Left forelimb (tissue), 1 donor: Measurements from ENCODE around the gene DNASE1L3.
A peak's percentile ranks its signal among the peaks of the same experiment; 100 is the strongest.
"Not testable (repeated sequence)": the region's sequence is repeated elsewhere in the genome, so short reads cannot be mapped to it uniquely, and the experiment has no call there.

ENCODE experiments used
- DNase-seq: peaks from one replicate; pipeline ENCODE4 v3.0.0-alpha.2; 2018; ENCODE audit warnings: low spot score

Gene DNASE1L3

GRCh38 chr3:58235970-58236369 is 25.2 kb upstream of the DNASE1L3 start:
- no peak for DNase-seq

- DNase-seq = no peak
Measured at GRCh38 chr3:58234516-58234931, 23.8 kb upstream of the DNASE1L3 start.

- no peak for DNase-seq
Measured at GRCh38 chr3:58231666-58232065, 20.9 kb upstream of the DNASE1L3 start.

GRCh38 chr3:58230876-58231552 is 20.2 kb upstream of the DNASE1L3 start:
- no peak for DNase-seq

GRCh38 chr3:58227933-58228332 is 17.2 kb upstream of the DNASE1L3 start:
- not testable (repeated sequence) for DNase-seq

- no peak for DNase-seq
Measured at GRCh38 chr3:58223855-58224254, 13.1 kb upstream of the DNASE1L3 start.

GRCh38 chr3:58222161-58222724 is 11.5 kb upstream of the DNASE1L3 start:
- DNase-seq = peak; percentile 41

- DNase-seq = peak; percentile 12
Measured at GRCh38 chr3:58218904-58219303, 8.1 kb upstream of the DNASE1L3 start.

GRCh38 chr3:58217209-58217811 is 6.5 kb upstream of the DNASE1L3 start:
- DNase-seq = peak; percentile 65

GRCh38 chr3:58216496-58217195 is 5.9 kb upstream of the DNASE1L3 start:
- DNase-seq = no peak

GRCh38 chr3:58215317-58216025 is 4.7 kb upstream of the DNASE1L3 start:
- no peak for DNase-seq

GRCh38 chr3:58214484-58215316 is 3.9 kb upstream of the DNASE1L3 start:
- peak; percentile 48 for DNase-seq

- no peak for DNase-seq
Measured at GRCh38 chr3:58209933-58210332, 839 bp downstream of the DNASE1L3 start.

GRCh38 chr3:58207954-58208353 is 2.8 kb downstream of the DNASE1L3 start:
- DNase-seq = no peak

- peak; percentile 55 for DNase-seq
Measured at GRCh38 chr3:58206406-58207011, 4.3 kb downstream of the DNASE1L3 start.

- DNase-seq = peak; percentile 5
Measured at GRCh38 chr3:58205981-58206380, 4.8 kb downstream of the DNASE1L3 start.

GRCh38 chr3:58204720-58205119 is 6.1 kb downstream of the DNASE1L3 start:
- no peak for DNase-seq

- no peak for DNase-seq
Measured at GRCh38 chr3:58203541-58203940, 7.2 kb downstream of the DNASE1L3 start.

GRCh38 chr3:58202917-58203360 is 7.8 kb downstream of the DNASE1L3 start:
- no peak for DNase-seq

- not testable (repeated sequence) for DNase-seq
Measured at GRCh38 chr3:58201451-58201850, 9.3 kb downstream of the DNASE1L3 start.

GRCh38 chr3:58200846-58201355 is 9.9 kb downstream of the DNASE1L3 start:
- no peak for DNase-seq
